BLaER1 (cell line): ENCODE results near the gene PTPRG.

Source experiments
- H3K27ac ChIP-seq: shearing (Covaris generic); formaldehyde crosslinking; 2 replicates; pipeline ENCODE4 v1.8.1; 2022
- H3K27me3 ChIP-seq: shearing (Covaris generic); formaldehyde crosslinking; 2 replicates; pipeline ENCODE4 v1.8.1; 2022
- H3K36me3 ChIP-seq: shearing (Covaris generic); formaldehyde crosslinking; 2 replicates; pipeline ENCODE4 v1.8.1; 2022
- H3K4me1 ChIP-seq: shearing (Covaris generic); formaldehyde crosslinking; 2 replicates; pipeline ENCODE4 v1.8.1; 2022
- H3K4me2 ChIP-seq: shearing (Covaris generic); formaldehyde crosslinking; 2 replicates; pipeline ENCODE4 v1.8.1; 2022
- H3K4me3 ChIP-seq: shearing (Covaris generic); formaldehyde crosslinking; 2 replicates; pipeline ENCODE4 v1.8.1; 2022
- H3K9ac ChIP-seq: shearing (Covaris generic); formaldehyde crosslinking; 2 replicates; pipeline ENCODE4 v1.8.1; 2022
- H3K9me3 ChIP-seq: shearing (Covaris generic); formaldehyde crosslinking; 2 replicates; pipeline ENCODE4 v1.8.1; 2022
- H4K20me1 ChIP-seq: shearing (Covaris generic); formaldehyde crosslinking; 2 replicates; pipeline ENCODE4 v1.8.1; 2022
- Cebpa-rat ChIP-seq: shearing (Covaris generic); IDR thresholded peaks from 2 replicates; pipeline ENCODE4 v1.8.1; 2022

Gene PTPRG

DNA sequence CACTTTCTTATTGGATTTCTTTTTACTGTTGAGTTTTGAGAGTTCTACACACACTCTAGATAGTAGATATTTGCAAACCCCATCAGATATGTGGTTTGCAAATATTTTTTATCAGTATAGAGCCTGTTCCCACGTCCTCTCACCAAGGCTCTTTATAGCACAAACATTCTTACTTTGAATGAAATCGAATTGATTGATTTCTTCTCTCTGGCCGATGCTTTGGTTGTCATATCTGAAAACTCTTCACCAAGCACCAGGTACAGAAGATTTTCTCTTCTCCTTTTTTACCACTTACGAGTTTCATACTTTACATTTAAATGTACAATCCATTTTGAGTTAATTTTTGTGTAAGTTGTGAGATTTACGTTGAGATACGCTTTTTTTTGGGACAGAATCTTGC lies 163.4 kb downstream of the PTPRG start:
- H3K4me1 ChIP-seq = no peaks in the 10 kb centered on the region
- no peak overlapping the region for H3K4me3 ChIP-seq
- H3K27ac ChIP-seq = no peak overlapping the region
- no peaks in the 10 kb centered on the region for H3K36me3 ChIP-seq
- H3K4me2 ChIP-seq = no peak overlapping the region
- TF ChIP-seq Cebpa-rat = no peak
- H3K9ac ChIP-seq = no peak overlapping the region
- no peaks in the 10 kb centered on the region for H3K27me3 ChIP-seq
- 0 out of 2 replicates have a peak, but pooled peaks cover 1% of the 10 kb centered on the region for H4K20me1 ChIP-seq
- H3K9me3 ChIP-seq = peaks cover 7% of the 10 kb centered on the region; the same call in 1 of the 2 replicates

GRCh38 chr3:61725851-61726333 lies 164.5 kb downstream of the PTPRG start:
- no peaks in the 10 kb centered on the region for H3K36me3 ChIP-seq
- no peaks in the 10 kb centered on the region for H3K4me1 ChIP-seq
- no peak overlapping the region for H3K27ac ChIP-seq
- no peak overlapping the region for H3K4me2 ChIP-seq
- no peak for TF ChIP-seq Cebpa-rat
- H3K4me3 ChIP-seq = no peak overlapping the region
- no peaks in the 10 kb centered on the region for H3K27me3 ChIP-seq
- no peak overlapping the region for H3K9ac ChIP-seq
- 0 out of 2 replicates have a peak, but pooled peaks cover 5% of the 10 kb centered on the region for H4K20me1 ChIP-seq
- peaks cover 7% of the 10 kb centered on the region; the same call in 1 of the 2 replicates for H3K9me3 ChIP-seq

DNA sequence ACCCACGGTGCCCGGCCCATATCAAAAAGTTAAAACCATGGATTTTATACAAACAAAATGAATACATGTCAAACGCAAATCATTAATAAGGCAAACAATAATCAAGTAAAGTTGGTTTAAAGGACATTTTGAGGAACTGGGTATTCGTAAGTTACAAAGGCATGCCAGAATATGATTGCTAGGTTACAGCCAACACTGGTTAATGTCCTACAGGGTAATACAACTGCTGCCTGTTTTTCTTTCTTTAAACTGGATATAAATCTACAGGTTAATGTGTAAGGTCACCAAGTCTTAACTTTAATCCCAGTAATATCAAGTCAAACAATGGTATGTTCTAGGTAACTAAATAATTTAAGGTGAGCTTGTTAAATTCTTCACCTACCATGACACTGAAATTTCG lies 166.1 kb downstream of the PTPRG start:
- no peak overlapping the region for H3K9ac ChIP-seq
- H4K20me1 ChIP-seq = 0 out of 2 replicates have a peak, but pooled peaks cover 5% of the 10 kb centered on the region
- H3K4me3 ChIP-seq = no peak overlapping the region
- TF ChIP-seq Cebpa-rat = no peak
- no peaks in the 10 kb centered on the region for H3K27me3 ChIP-seq
- no peak overlapping the region for H3K4me2 ChIP-seq
- H3K27ac ChIP-seq = no peak overlapping the region
- H3K4me1 ChIP-seq = no peaks in the 10 kb centered on the region
- no peaks in the 10 kb centered on the region for H3K36me3 ChIP-seq
- H3K9me3 ChIP-seq = peaks cover 7% of the 10 kb centered on the region; the same call in 1 of the 2 replicates

- Histone ChIP-seq H3K36me3 (no peaks in the 10 kb centered on the region), H3K9ac (no peak overlapping the region), H3K4me1 (no peaks in the 10 kb centered on the region), H3K27me3 (no peaks in the 10 kb centered on the region), H4K20me1 (0 out of 2 replicates have a peak, but pooled peaks cover 5% of the 10 kb centered on the region), H3K9me3 (peaks cover 7% of the 10 kb centered on the region; the same call in 1 of the 2 replicates), H3K4me2 (no peak overlapping the region), H3K27ac (no peak overlapping the region), H3K4me3 (no peak overlapping the region)
- TF ChIP-seq Cebpa-rat = no peak
Measured at GRCh38 chr3:61729038-61729634, 167.8 kb downstream of the PTPRG start.

DNA sequence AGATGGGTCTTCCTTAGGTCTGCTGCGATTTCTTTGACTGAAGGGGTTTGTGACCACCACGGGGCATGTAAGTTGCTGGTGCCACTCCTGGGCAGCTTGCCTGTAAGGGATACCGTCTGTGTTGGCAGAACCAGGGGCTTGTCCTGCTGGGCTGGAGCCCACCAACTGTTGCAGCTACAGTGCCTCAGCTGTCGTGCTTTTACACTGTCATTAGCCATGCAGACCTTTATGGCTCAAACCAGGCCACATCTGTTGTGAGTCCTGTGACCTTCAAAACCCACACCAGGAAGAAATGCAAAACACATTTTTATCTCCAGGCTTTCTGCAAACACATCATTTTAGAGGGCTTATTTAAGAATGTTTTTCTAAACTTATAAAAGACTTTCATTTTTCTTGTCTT lies 168.7 kb downstream of the PTPRG start:
- Histone ChIP-seq H3K4me2 (no peak overlapping the region), H3K27me3 (no peaks in the 10 kb centered on the region), H3K4me3 (no peak overlapping the region), H3K9me3 (peaks cover 5% of the 10 kb centered on the region; the same call in 1 of the 2 replicates), H3K27ac (no peak overlapping the region), H3K36me3 (no peaks in the 10 kb centered on the region), H3K9ac (no peak overlapping the region), H3K4me1 (no peaks in the 10 kb centered on the region), H4K20me1 (0 out of 2 replicates have a peak, but pooled peaks cover 5% of the 10 kb centered on the region)
- TF ChIP-seq Cebpa-rat = no peak

- Histone ChIP-seq H3K9me3 (0 out of 2 replicates have a peak, but pooled peaks cover 3% of the 10 kb centered on the region), H3K4me1 (no peaks in the 10 kb centered on the region), H3K27ac (no peak overlapping the region), H3K4me3 (no peak overlapping the region), H3K4me2 (no peak overlapping the region), H4K20me1 (0 out of 2 replicates have a peak, but pooled peaks cover 5% of the 10 kb centered on the region), H3K36me3 (no peaks in the 10 kb centered on the region), H3K27me3 (no peaks in the 10 kb centered on the region), H3K9ac (no peak overlapping the region)
- no peak for TF ChIP-seq Cebpa-rat
Measured at GRCh38 chr3:61730577-61731231, 169.3 kb downstream of the PTPRG start.

GRCh38 chr3:61733000-61733399 lies 171.6 kb downstream of the PTPRG start:
- no peak overlapping the region for H3K4me2 ChIP-seq
- H3K4me1 ChIP-seq = no peaks in the 10 kb centered on the region
- 0 out of 2 replicates have a peak, but pooled peaks cover 5% of the 10 kb centered on the region for H4K20me1 ChIP-seq
- H3K27me3 ChIP-seq = no peaks in the 10 kb centered on the region
- H3K36me3 ChIP-seq = no peaks in the 10 kb centered on the region
- TF ChIP-seq Cebpa-rat = no peak
- no peak overlapping the region for H3K9ac ChIP-seq
- H3K4me3 ChIP-seq = no peak overlapping the region
- no peak overlapping the region for H3K27ac ChIP-seq
- H3K9me3 ChIP-seq = no peaks in the 10 kb centered on the region

GRCh38 chr3:61733876-61734275 lies 172.5 kb downstream of the PTPRG start:
- no peak for TF ChIP-seq Cebpa-rat
- H4K20me1 ChIP-seq = 0 out of 2 replicates have a peak, but pooled peaks cover 5% of the 10 kb centered on the region
- no peaks in the 10 kb centered on the region for H3K27me3 ChIP-seq
- H3K4me3 ChIP-seq = no peak overlapping the region
- no peak overlapping the region for H3K9ac ChIP-seq
- no peak overlapping the region for H3K4me2 ChIP-seq
- H3K4me1 ChIP-seq = no peaks in the 10 kb centered on the region
- no peak overlapping the region for H3K27ac ChIP-seq
- H3K36me3 ChIP-seq = no peaks in the 10 kb centered on the region
- H3K9me3 ChIP-seq = no peaks in the 10 kb centered on the region

DNA sequence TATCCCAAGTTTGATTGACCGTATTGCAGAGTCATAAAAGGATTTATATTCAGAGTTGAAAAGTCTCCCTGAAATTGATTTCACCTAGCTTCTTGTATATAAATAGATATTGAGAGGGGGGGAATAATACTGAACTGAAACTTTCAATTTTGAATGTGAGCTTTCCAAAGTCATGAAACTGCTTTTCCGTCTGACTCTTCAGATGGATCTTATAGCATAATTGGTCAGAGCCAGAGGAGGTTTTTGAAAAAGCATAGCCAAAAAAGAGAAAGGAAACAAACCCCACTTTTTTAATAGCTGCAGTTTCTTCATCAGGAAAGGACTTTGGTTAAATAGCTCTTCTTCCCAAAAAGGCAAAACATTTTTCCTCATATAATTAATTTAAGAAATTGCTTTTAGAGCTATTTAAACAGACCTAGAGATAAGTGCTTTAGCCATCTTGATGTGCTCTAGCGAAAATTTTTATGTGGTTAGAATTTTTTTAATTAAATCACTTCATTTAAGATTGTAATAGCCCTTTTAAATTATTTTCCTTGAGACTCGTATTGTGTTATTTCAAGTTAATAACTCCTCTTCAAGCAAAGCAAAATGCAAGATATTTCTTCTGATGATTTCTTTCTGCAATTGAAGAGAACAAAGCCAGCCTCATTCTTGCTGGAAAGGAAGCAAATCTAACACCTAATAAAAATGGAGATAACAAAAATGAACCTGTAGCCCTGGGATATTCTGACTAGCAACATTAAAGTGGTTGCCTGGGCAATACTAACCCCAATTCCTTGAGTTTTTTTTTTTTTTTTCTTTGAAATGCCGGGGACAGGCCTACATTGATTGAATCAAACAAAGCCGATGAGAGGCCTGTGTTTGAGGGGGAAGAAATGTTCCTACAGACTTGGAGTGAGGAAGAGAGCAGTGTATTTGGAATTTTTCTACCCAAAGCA lies 173.6 kb downstream of the PTPRG start:
- Histone ChIP-seq H3K4me3 (no peak overlapping the region), H3K27ac (no peak overlapping the region), H3K9me3 (no peaks in the 10 kb centered on the region), H3K4me1 (no peaks in the 10 kb centered on the region), H3K27me3 (no peaks in the 10 kb centered on the region), H3K36me3 (no peaks in the 10 kb centered on the region), H3K9ac (no peak overlapping the region), H4K20me1 (0 out of 2 replicates have a peak, but pooled peaks cover 2% of the 10 kb centered on the region), H3K4me2 (no peak overlapping the region)
- no peak for TF ChIP-seq Cebpa-rat
